SU-DHL-6 (cell line): ENCODE data around the gene C9orf152.

Experiments
- H2AFZ ChIP-seq: fragments of 200-600 bp; sonication (generic); 2 replicates; pipeline ENCODE4 v1.6.1; 2014; ENCODE audit warnings: low read depth, mild to moderate bottlenecking, moderate library complexity, mixed read lengths, antibody characterized with exemption, low read length; ENCODE audit not compliant: severe bottlenecking
- H3F3A ChIP-seq: fragments of 200-600 bp; shearing (Covaris generic); 2 replicates; pipeline ENCODE4 v1.6.0; 2016; ENCODE audit warnings: antibody characterized with exemption, mild to moderate bottlenecking; ENCODE audit not compliant: insufficient read depth
- H3K27ac ChIP-seq: fragments of 200-600 bp; sonication (generic); 2 replicates; pipeline ENCODE4 v1.5.1; 2016; ENCODE audit warnings: low read depth, mild to moderate bottlenecking, low read length, moderate library complexity, mixed read lengths
- H3K27me3 ChIP-seq: fragments of 200-600 bp; sonication (generic), shearing (Covaris generic); 2 replicates; pipeline ENCODE4 v1.6.0; 2014; ENCODE audit warnings: mild to moderate bottlenecking, low read length
- H3K36me3 ChIP-seq: fragments of 200-600 bp; sonication (generic); 2 replicates; pipeline ENCODE4 v1.6.1; 2014; ENCODE audit warnings: mild to moderate bottlenecking, low read length, mixed read lengths
- H3K4me2 ChIP-seq: fragments of 300-600, 200-600 bp; shearing (Covaris generic), sonication (generic); 2 replicates; pipeline ENCODE4 v1.6.0; 2014; ENCODE audit warnings: low read length, low read depth, mild to moderate bottlenecking; ENCODE audit not compliant: poor library complexity, severe bottlenecking
- H3K4me3 ChIP-seq: fragments of 200-600 bp; sonication (generic); 2 replicates; pipeline ENCODE4 v1.5.1; 2014; ENCODE audit warnings: antibody characterized with exemption, low read length, mild to moderate bottlenecking, mixed read lengths; ENCODE audit not compliant: insufficient read depth, poor library complexity, severe bottlenecking
- H3K79me2 ChIP-seq: fragments of 200-600 bp; sonication (generic); 2 replicates; pipeline ENCODE4 v1.6.1; 2014; ENCODE audit warnings: mild to moderate bottlenecking, low read length, moderate library complexity; ENCODE audit not compliant: insufficient read depth
- H3K9ac ChIP-seq: fragments of 200-600 bp; sonication (generic); 2 replicates; pipeline ENCODE4 v1.7.0; 2014; ENCODE audit warnings: mild to moderate bottlenecking, low read length
- H3K9me2 ChIP-seq: fragments of 200-600 bp; sonication (generic); replicated peaks from 2 replicates; pipeline ENCODE4 v1.6.1; 2014; ENCODE audit warnings: low read length; ENCODE audit not compliant: insufficient read depth
- H3K9me3 ChIP-seq: fragments of 200-600 bp; sonication (generic); 2 replicates; pipeline ENCODE4 v1.6.1; 2014; ENCODE audit warnings: low read length, mixed read lengths; ENCODE audit not compliant: insufficient read depth
- H4K20me1 ChIP-seq: fragments of 200-600 bp; sonication (generic); 2 replicates; pipeline ENCODE4 v1.6.1; 2014; ENCODE audit warnings: low read depth, mild to moderate bottlenecking, antibody characterized with exemption, low read length, moderate library complexity, mixed read lengths
- CTCF ChIP-seq: fragments of 200-600 bp; sonication (generic); IDR thresholded peaks from one replicate; pipeline ENCODE4 v1.5.1; 2017; ENCODE audit warnings: antibody characterized with exemption, mild to moderate bottlenecking, low read length, moderate library complexity; ENCODE audit not compliant: insufficient read depth, poor library complexity, severe bottlenecking
- EZH2phosphoT487 ChIP-seq: fragments of 200-600 bp; sonication (generic), shearing (Covaris generic); conservative IDR thresholded peaks from 2 replicates; pipeline ENCODE4 v1.6.1; 2018; ENCODE audit warnings: mild to moderate bottlenecking, antibody characterized with exemption, low read length, moderate library complexity, mixed read lengths

The C9orf152 gene

GRCh38 chr9:110248361-110248760 lies 40.4 kb upstream of the C9orf152 start:
- no peak overlapping the region for H3K9ac ChIP-seq
- H3K4me3 ChIP-seq = no peak overlapping the region
- H2AFZ ChIP-seq = no peak overlapping the region
- no peak for TF ChIP-seq CTCF
- no peak for TF ChIP-seq EZH2phosphoT487
- no peaks in the 10 kb centered on the region for H4K20me1 ChIP-seq
- no peaks in the 10 kb centered on the region for H3K9me2 ChIP-seq
- no peaks in the 10 kb centered on the region for H3F3A ChIP-seq
- no peak overlapping the region for H3K4me2 ChIP-seq
- no peaks in the 10 kb centered on the region for H3K27me3 ChIP-seq
- H3K79me2 ChIP-seq = peaks cover 19% of the 10 kb centered on the region
- no peaks in the 10 kb centered on the region; the same call in 1 of the 2 replicates for H3K36me3 ChIP-seq
- H3K27ac ChIP-seq = no peak overlapping the region
- no peaks in the 10 kb centered on the region for H3K9me3 ChIP-seq

- H3K4me2 ChIP-seq = no peak overlapping the region
- no peaks in the 10 kb centered on the region for H3K27me3 ChIP-seq
- H3K9ac ChIP-seq = no peak overlapping the region
- H3F3A ChIP-seq = no peaks in the 10 kb centered on the region
- H3K4me3 ChIP-seq = no peak overlapping the region
- no peak for TF ChIP-seq EZH2phosphoT487
- TF ChIP-seq CTCF = no peak
- no peak overlapping the region for H3K27ac ChIP-seq
- H3K9me2 ChIP-seq = no peaks in the 10 kb centered on the region
- no peaks in the 10 kb centered on the region for H4K20me1 ChIP-seq
- no peaks in the 10 kb centered on the region for H3K9me3 ChIP-seq
- H2AFZ ChIP-seq = no peak overlapping the region
- H3K79me2 ChIP-seq = peaks cover 5% of the 10 kb centered on the region; the same call in 1 of the 2 replicates
- H3K36me3 ChIP-seq = no peaks in the 10 kb centered on the region; the same call in 1 of the 2 replicates
Observed at GRCh38 chr9:110246214-110246613, 38.3 kb upstream of the C9orf152 start.

- H4K20me1 ChIP-seq = no peaks in the 10 kb centered on the region
- no peak overlapping the region for H3K9ac ChIP-seq
- H3F3A ChIP-seq = no peaks in the 10 kb centered on the region
- no peaks in the 10 kb centered on the region; the same call in 1 of the 2 replicates for H3K36me3 ChIP-seq
- H3K9me3 ChIP-seq = no peaks in the 10 kb centered on the region
- H3K79me2 ChIP-seq = no peaks in the 10 kb centered on the region
- no peaks in the 10 kb centered on the region for H3K27me3 ChIP-seq
- no peak for TF ChIP-seq EZH2phosphoT487
- H3K9me2 ChIP-seq = no peaks in the 10 kb centered on the region
- no peak overlapping the region for H2AFZ ChIP-seq
- no peak overlapping the region for H3K4me3 ChIP-seq
- no peak overlapping the region for H3K27ac ChIP-seq
- no peak overlapping the region for H3K4me2 ChIP-seq
Observed at GRCh38 chr9:110244616-110245015, 36.7 kb upstream of the C9orf152 start.

GRCh38 chr9:110241858-110242321 lies 33.9 kb upstream of the C9orf152 start:
- Histone ChIP-seq H3K79me2 (no peaks in the 10 kb centered on the region), H3K9me2 (no peaks in the 10 kb centered on the region), H3K27ac (no peak overlapping the region), H3K9ac (no peak overlapping the region), H3K27me3 (no peaks in the 10 kb centered on the region), H3K4me2 (no peak overlapping the region), H4K20me1 (no peaks in the 10 kb centered on the region), H3F3A (no peaks in the 10 kb centered on the region), H3K4me3 (no peak overlapping the region), H3K36me3 (no peaks in the 10 kb centered on the region; the same call in 1 of the 2 replicates), H2AFZ (no peak overlapping the region), H3K9me3 (no peaks in the 10 kb centered on the region)
- TF ChIP-seq CTCF (no peak), EZH2phosphoT487 (no peak)
